Esophagus squamous epithelium (tissue), 4 donors: ENCODE measurements around the gene CRYBA2.

Experiments used
- CTCF ChIP-seq, 6 experiments: fragments of 450-650 bp in 4 of 6; fragments of 200-600 bp in 2 of 6; sonication (generic) in 2 of 6; IDR thresholded peaks; one replicate each; pipeline ENCODE4 v1.5.1; 2016 to 2019; ENCODE audit warnings: antibody characterized with exemption in 6 of 6, mild to moderate bottlenecking in 4 of 6, moderate library complexity in 4 of 6
- POLR2A ChIP-seq, 4 donors: fragments of 450-650 bp; IDR thresholded peaks; one replicate each; pipeline ENCODE4 v1.6.1; 2017; ENCODE audit warnings: antibody characterized with exemption in 4 of 4, mild to moderate bottlenecking in 4 of 4, moderate library complexity in 3 of 4

- TF ChIP-seq CTCF (IDR thresholded peaks at IDR 0.05) (no peak), POLR2A (IDR thresholded peaks at IDR 0.05) (no peak)
Measured at GRCh38 chr2:219016721-219017120, 23.5 kb upstream of the CRYBA2 start.
